Esophagus muscularis mucosa (tissue), 4 donors: Measurements from ENCODE around the gene ABCC1. TPM values are rescaled to one million over a fixed set of nuclear protein-coding genes. Genes with fewer than 3 reads are reported as not detected.

Source experiments
- DNase-seq: peaks from one replicate; pipeline ENCODE4 v3.0.0-alpha.2; 2017; ENCODE audit errors: extremely low spot score
- H3K27ac ChIP-seq, 4 donors: fragments of 200-600 bp; sonication (generic); replicated peaks in 1 of 4; 1 replicate in 3 of 4; 2 replicates in 1 of 4; pipeline ENCODE4 v1.5.1; 2016 to 2019; ENCODE audit warnings: mild to moderate bottlenecking in 1 of 4
- H3K27me3 ChIP-seq, 4 donors: fragments of 200-600 bp; sonication (generic); one replicate each; pipeline versions ENCODE4 v1.5.1 to v1.6.0; 2016 to 2019
- H3K36me3 ChIP-seq, 4 donors: fragments of 200-600 bp; sonication (generic); one replicate each; pipeline ENCODE4 v1.5.1; 2016 to 2019
- H3K4me1 ChIP-seq, 4 donors: fragments of 200-600 bp; sonication (generic); one replicate each; pipeline ENCODE4 v1.5.1; 2016 to 2019
- H3K4me3 ChIP-seq, 4 donors: fragments of 200-600 bp; sonication (generic); 1 replicate in 2 of 4; 2 replicates in 2 of 4; pipeline ENCODE4 v1.5.1; 2016 to 2019; ENCODE audit warnings: mild to moderate bottlenecking in 4 of 4, moderate library complexity in 1 of 4
- H3K9me3 ChIP-seq, 4 donors: fragments of 200-600 bp; sonication (generic); 1 replicate in 3 of 4; 2 replicates in 1 of 4; pipeline ENCODE4 v1.5.1; 2016 to 2019
- CTCF ChIP-seq, 3 experiments: fragments of 200-600 bp in 2 of 3; fragments of 450-650 bp in 1 of 3; sonication (generic) in 2 of 3; IDR thresholded peaks; one replicate each; pipeline ENCODE4 v1.5.1; 2017 to 2019; ENCODE audit warnings: antibody characterized with exemption in 3 of 3, mild to moderate bottlenecking in 2 of 3, moderate library complexity in 1 of 3
- EP300 ChIP-seq: sonication (generic); formaldehyde crosslinking; IDR thresholded peaks from one replicate; pipeline ENCODE4 v1.6.1; 2017; ENCODE audit warnings: antibody characterized with exemption
- POLR2A ChIP-seq: fragments of 450-650 bp; IDR thresholded peaks from one replicate; pipeline ENCODE4 v1.6.1; 2017; ENCODE audit warnings: antibody characterized with exemption, moderate library complexity, mild to moderate bottlenecking, low read depth
- POLR2AphosphoS5 ChIP-seq, 2 donors: sonication (generic); formaldehyde crosslinking; IDR thresholded peaks; one replicate each; pipeline ENCODE4 v1.6.1; 2017; ENCODE audit warnings: antibody characterized with exemption in 2 of 2
- WGBS: methylation state at CpG from one replicate; pipeline ENCODE4 v1.1.5; 2018; 5-methylcytosine and 5-hydroxymethylcytosine counted together
- intact Hi-C: fragments of 100-400 bp; cut with DNase I; formaldehyde crosslinking; loops from one replicate; pipeline ENCODE4 v1.15.1; 2023
- total RNA-seq, 4 donors: library from RNA; depleted of rRNA; stranded (reverse); fragments of >200 nt; gene quantifications; one replicate each; pipeline versions ENCODE4 v1.1.0 to v1.2.1, GENCODE V29; 2016

Gene ABCC1
- total RNA-seq, 4 donors from 2014 or later: 61.8 to 141 (median 103) TPM

GRCh38 chr16:16071631-16072244 lies 122.3 kb downstream of the ABCC1 start:
- Histone ChIP-seq H3K4me3 (no peak overlapping the region), H3K27ac (peak overlapping the region; percentile 87 to 90 (median 88)), H3K4me1 (peaks cover 35 to 99% (median 92%) of the 10 kb centered on the region in 4 donors), H3K36me3 (peaks cover 6 to 68% (median 39%) of the 10 kb centered on the region in 4 donors), H3K9me3 (no peaks in the 10 kb centered on the region), H3K27me3 (no peaks in the 10 kb centered on the region)
- WGBS: 21% methylated on average over 11 of the region's 11 CpGs
- peak; percentile 16 to 22 for TF ChIP-seq POLR2AphosphoS5 (IDR thresholded peaks at IDR 0.05)
- TF ChIP-seq POLR2A: no peak
- intact Hi-C loops: no loop called here
- DNase-seq: no peak

GRCh38 chr16:16073001-16073545 lies 123.7 kb downstream of the ABCC1 start:
- no peaks in the 10 kb centered on the region for H3K9me3 ChIP-seq
- intact Hi-C loops: no loop called here
- no peak for DNase-seq
- peaks cover 32 to 99% (median 92%) of the 10 kb centered on the region in 4 donors for H3K4me1 ChIP-seq
- no peak for TF ChIP-seq CTCF (IDR thresholded peaks at IDR 0.05)
- TF ChIP-seq POLR2A: no peak
- TF ChIP-seq POLR2AphosphoS5 (IDR thresholded peaks at IDR 0.05): no peak
- no peak for TF ChIP-seq EP300
- H3K27ac ChIP-seq: peak overlapping the region; percentile 87 to 90 (median 88)
- H3K36me3 ChIP-seq: peaks cover 6 to 76% (median 45%) of the 10 kb centered on the region in 4 donors
- H3K27me3 ChIP-seq: no peaks in the 10 kb centered on the region
- H3K4me3 ChIP-seq: no peak overlapping the region
- 89% methylated on average over 2 of the region's 2 CpGs for WGBS

GRCh38 chr16:16073891-16074881 lies 124.8 kb downstream of the ABCC1 start:
- Histone ChIP-seq H3K4me1 (peaks cover 32 to 100% (median 93%) of the 10 kb centered on the region in 4 donors), H3K36me3 (peaks cover 6 to 81% (median 50%) of the 10 kb centered on the region in 4 donors), H3K9me3 (no peaks in the 10 kb centered on the region), H3K4me3 (no peak overlapping the region), H3K27ac (peak overlapping the region; percentile 87 to 90 (median 88)), H3K27me3 (no peaks in the 10 kb centered on the region)
- intact Hi-C loops: no loop called here
- WGBS: 55% methylated on average over 18 of the region's 19 CpGs
- peak in 1 of 3 experiments; percentile 6 for TF ChIP-seq CTCF (IDR thresholded peaks at IDR 0.05)
- peak in 1 of 2 donors; percentile 28 for TF ChIP-seq POLR2AphosphoS5 (IDR thresholded peaks at IDR 0.05)
- no peak for TF ChIP-seq EP300
- no peak for DNase-seq

GRCh38 chr16:16075488-16076422 lies 126.3 kb downstream of the ABCC1 start:
- DNase-seq: no peak

More at GRCh38 chr16:16075488-16076422, 126.3 kb downstream of the ABCC1 start:
- H3K4me3 ChIP-seq: no peak overlapping the region
- H3K36me3 ChIP-seq: peaks cover 6 to 73% (median 52%) of the 10 kb centered on the region in 4 donors
- no peaks in the 10 kb centered on the region for H3K27me3 ChIP-seq
- peak overlapping the region; percentile 87 to 90 (median 88) for H3K27ac ChIP-seq
- intact Hi-C loops: no loop called here
- WGBS: 75% methylated on average over 29 of the region's 31 CpGs
- H3K4me1 ChIP-seq: peaks cover 32 to 100% (median 92%) of the 10 kb centered on the region in 4 donors
- H3K9me3 ChIP-seq: no peaks in the 10 kb centered on the region
- peak; percentile 30 to 52 for TF ChIP-seq POLR2AphosphoS5 (IDR thresholded peaks at IDR 0.05)
- TF ChIP-seq CTCF (IDR thresholded peaks at IDR 0.05): no peak
